Measurements from ENCODE around the gene CENPQ.
A peak's percentile ranks its signal among the peaks of the same experiment; 100 is the strongest.

The CENPQ gene

DNA sequence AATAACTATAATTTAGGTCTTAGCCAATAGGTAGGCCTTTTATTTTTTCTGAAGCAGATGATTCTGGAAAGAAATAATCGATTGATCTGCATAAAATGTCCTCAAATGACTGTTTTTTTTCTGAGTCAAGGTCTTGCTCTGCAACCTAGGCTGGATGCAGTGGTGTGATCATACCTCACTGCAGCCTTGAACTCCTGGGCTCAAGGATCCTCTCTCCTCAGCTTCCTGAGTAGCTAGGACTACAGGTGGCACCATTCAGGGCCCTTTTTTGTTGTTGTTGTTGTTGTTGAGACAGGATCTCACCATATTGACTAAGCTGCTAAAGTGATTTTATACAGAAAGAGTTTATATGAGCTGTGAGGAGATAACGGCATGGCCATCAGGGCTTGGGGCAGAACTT lies 54.7 kb downstream of the CENPQ start:
- no peak overlapping the region for H3K27ac ChIP-seq
- TF ChIP-seq, protein P1, sequence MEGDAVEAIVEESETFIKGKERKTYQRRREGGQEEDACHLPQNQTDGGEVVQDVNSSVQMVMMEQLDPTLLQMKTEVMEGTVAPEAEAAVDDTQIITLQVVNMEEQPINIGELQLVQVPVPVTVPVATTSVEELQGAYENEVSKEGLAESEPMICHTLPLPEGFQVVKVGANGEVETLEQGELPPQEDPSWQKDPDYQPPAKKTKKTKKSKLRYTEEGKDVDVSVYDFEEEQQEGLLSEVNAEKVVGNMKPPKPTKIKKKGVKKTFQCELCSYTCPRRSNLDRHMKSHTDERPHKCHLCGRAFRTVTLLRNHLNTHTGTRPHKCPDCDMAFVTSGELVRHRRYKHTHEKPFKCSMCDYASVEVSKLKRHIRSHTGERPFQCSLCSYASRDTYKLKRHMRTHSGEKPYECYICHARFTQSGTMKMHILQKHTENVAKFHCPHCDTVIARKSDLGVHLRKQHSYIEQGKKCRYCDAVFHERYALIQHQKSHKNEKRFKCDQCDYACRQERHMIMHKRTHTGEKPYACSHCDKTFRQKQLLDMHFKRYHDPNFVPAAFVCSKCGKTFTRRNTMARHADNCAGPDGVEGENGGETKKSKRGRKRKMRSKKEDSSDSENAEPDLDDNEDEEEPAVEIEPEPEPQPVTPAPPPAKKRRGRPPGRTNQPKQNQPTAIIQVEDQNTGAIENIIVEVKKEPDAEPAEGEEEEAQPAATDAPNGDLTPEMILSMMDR (conservative IDR thresholded peaks at IDR 0.05): no peak

DNA sequence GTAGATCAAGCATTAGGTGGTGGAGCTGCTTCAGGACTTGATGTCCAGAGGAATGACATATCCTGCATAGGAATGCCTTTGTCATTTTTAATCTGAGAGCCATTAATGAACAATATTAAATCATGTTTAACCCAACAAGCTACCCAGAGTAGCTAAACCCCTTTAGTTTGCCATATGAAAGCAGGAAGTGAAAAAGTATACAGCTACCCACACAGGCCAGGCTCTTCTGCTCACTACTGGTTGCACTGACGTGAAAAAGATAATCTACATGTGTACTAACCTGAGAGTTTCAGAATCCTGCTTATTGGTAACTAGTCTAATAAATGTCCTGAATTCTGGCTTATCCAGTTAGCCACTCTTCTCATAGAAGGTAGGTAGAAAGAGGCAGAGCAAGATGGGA lies 56.5 kb downstream of the CENPQ start:
- TF ChIP-seq, protein P1 (conservative IDR thresholded peaks at IDR 0.05): no peak
- H3K27ac ChIP-seq: no peak overlapping the region

- peak overlapping the region; percentile 76 for H3K27ac ChIP-seq
- TF ChIP-seq, protein P1 (conservative IDR thresholded peaks at IDR 0.05): no peak
Measured at GRCh38 chr6:49522710-49523593, 59.8 kb downstream of the CENPQ start.

- H3K27ac ChIP-seq: peak overlapping the region; percentile 76
- TF ChIP-seq, protein P1 (conservative IDR thresholded peaks at IDR 0.05): no peak
Measured at GRCh38 chr6:49523901-49524300, 60.7 kb downstream of the CENPQ start.

DNA sequence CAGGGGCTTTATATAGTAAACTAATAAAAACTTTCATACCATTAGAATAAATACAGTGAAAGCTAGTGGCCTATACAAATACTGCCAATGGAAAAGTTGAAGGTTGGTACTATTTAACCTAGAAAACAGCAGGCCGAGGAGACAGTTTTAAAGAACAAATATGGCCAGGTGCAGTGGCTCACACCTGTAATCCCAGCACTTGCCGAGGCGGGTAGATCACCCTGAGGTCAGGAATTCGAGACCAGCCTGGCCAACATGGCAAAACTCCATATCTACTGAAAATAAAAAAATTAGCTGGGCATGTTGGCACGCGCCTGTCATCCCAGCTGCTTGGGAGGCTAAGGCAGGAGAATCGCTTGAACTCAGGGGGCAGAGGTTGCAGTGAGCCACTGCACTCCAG lies 61.4 kb downstream of the CENPQ start:
- peak overlapping the region; percentile 76 for H3K27ac ChIP-seq
- TF ChIP-seq, protein P1 (conservative IDR thresholded peaks at IDR 0.05): no peak

GRCh38 chr6:49526598-49526997 lies 63.4 kb downstream of the CENPQ start:
- TF ChIP-seq, protein P1 (conservative IDR thresholded peaks at IDR 0.05): no peak
- peak overlapping the region; percentile 76; the same call in 1 of the 2 replicates for H3K27ac ChIP-seq

GRCh38 chr6:49527320-49527719 lies 64.2 kb downstream of the CENPQ start:
- TF ChIP-seq, protein P1 (conservative IDR thresholded peaks at IDR 0.05): no peak

More at GRCh38 chr6:49527320-49527719, 64.2 kb downstream of the CENPQ start:
- H3K27ac ChIP-seq: peak overlapping the region; percentile 76; the same call in 1 of the 2 replicates
